Mesodermal cell (in vitro differentiated cells): ENCODE measurements around the gene CYB5R4.

Source experiments
- H3K27ac ChIP-seq: 2 replicates; pipeline ENCODE4 v1.7.0; 2013; ENCODE audit warnings: mild to moderate bottlenecking, low read depth, low read length, moderate library complexity; ENCODE audit not compliant: severe bottlenecking
- H3K36me3 ChIP-seq: 2 replicates; pipeline ENCODE4 v1.7.1; 2013; ENCODE audit warnings: mild to moderate bottlenecking, low read length, moderate library complexity; ENCODE audit not compliant: control insufficient read depth, insufficient read depth
- H3K4me1 ChIP-seq: one replicate; pipeline ENCODE4 v1.7.1; 2013; ENCODE audit warnings: mild to moderate bottlenecking, low read length; ENCODE audit not compliant: insufficient read depth, control insufficient read depth, poor library complexity, severe bottlenecking
- H3K4me3 ChIP-seq: 2 replicates; pipeline ENCODE4 v1.7.0; 2013; ENCODE audit warnings: low read length, control low read depth, mild to moderate bottlenecking; ENCODE audit not compliant: insufficient read depth, poor library complexity, severe bottlenecking; ENCODE audit errors: extremely low read depth
- H3K9me3 ChIP-seq: 2 replicates; pipeline ENCODE4 v1.7.1; 2013; ENCODE audit warnings: mild to moderate bottlenecking, low read length, moderate library complexity; ENCODE audit not compliant: control insufficient read depth
- WGBS, 2 experiments: methylation state at CpG; one replicate each; pipeline ENCODE4 v1.1.5; 2013; ENCODE audit warnings: missing lambda C conversion rate in 2 of 2; ENCODE audit not compliant: insufficient coverage in 2 of 2; 5-methylcytosine and 5-hydroxymethylcytosine counted together

The CYB5R4 gene

GRCh38 chr6:83952830-83953229 lies 93.3 kb downstream of the CYB5R4 start:
- H3K4me3 ChIP-seq = no peak overlapping the region
- H3K36me3 ChIP-seq = no peaks in the 10 kb centered on the region
- H3K27ac ChIP-seq = no peak overlapping the region
- H3K9me3 ChIP-seq = no peaks in the 10 kb centered on the region
- WGBS, 2 experiments = no CpG with 5 or more reads among the region's 3 CpGs
- peaks cover under 1% of the 10 kb centered on the region for H3K4me1 ChIP-seq

GRCh38 chr6:83954371-83954770 lies 94.9 kb downstream of the CYB5R4 start:
- H3K9me3 ChIP-seq = no peaks in the 10 kb centered on the region
- WGBS, 2 experiments = no CpG with 5 or more reads among the region's 2 CpGs
- H3K27ac ChIP-seq = no peak overlapping the region
- no peak overlapping the region for H3K4me3 ChIP-seq
- peaks cover 7% of the 10 kb centered on the region for H3K4me1 ChIP-seq
- no peaks in the 10 kb centered on the region for H3K36me3 ChIP-seq

DNA sequence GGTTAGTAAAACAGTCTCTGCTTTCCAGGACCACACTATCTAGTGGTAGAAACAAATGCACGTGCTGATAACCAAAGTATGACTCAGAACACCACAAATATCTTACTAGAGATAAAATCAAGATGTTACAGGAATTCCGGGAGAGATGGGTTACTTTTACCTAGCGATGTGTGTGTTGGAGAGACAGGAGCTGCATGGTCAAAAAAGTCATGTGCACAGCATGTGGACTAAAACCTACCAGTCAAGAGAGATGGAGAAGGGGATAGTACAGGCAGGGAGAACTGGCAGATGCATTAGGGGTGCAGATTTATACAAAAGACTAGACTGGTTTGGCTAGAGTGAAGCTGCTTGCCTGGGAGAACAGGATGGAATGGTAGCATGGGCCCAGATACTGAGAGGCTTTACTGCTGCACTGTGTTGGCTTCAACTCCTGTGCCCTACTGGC lies 98.8 kb downstream of the CYB5R4 start:
- WGBS, 2 experiments = 82 to 90% methylated on average over 2 of the region's 3 CpGs
- H3K4me1 ChIP-seq = peaks cover 7% of the 10 kb centered on the region
- H3K36me3 ChIP-seq = no peaks in the 10 kb centered on the region

GRCh38 chr6:83960664-83961063 lies 101.2 kb downstream of the CYB5R4 start:
- H3K9me3 ChIP-seq = peaks cover 5% of the 10 kb centered on the region
- 100% methylated on average over 1 of the region's 1 CpG; no CpG with 5 or more reads in 1 of the 2 experiments for WGBS, 2 experiments

More for the DNA sequence above, 98.8 kb downstream of the CYB5R4 start:
- no peak overlapping the region for H3K4me3 ChIP-seq
- H3K27ac ChIP-seq = no peak overlapping the region
- peaks cover 5% of the 10 kb centered on the region for H3K9me3 ChIP-seq

DNA sequence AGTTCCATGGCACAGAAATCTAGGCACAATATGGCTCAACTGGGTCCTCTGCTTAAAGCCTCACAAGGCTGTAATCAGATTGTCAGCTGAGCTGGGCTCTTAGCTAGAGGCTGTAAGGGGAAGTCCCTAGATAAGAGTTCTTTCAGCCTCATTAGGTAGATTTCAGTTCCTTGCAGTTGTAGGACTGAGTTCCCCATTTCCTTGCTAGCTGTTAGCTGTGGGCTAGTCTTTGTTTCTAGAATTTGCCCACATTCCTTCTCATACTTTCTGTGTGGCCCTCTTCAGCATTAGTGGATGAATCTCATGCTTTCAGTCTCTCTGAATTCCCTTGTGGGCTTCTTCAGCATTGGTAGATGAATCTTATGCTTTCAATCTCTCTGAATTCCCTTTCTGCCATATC lies 103.1 kb downstream of the CYB5R4 start:
- peaks cover 7% of the 10 kb centered on the region for H3K4me1 ChIP-seq
- H3K27ac ChIP-seq = no peak overlapping the region
- peaks cover 5% of the 10 kb centered on the region for H3K9me3 ChIP-seq
- no peak overlapping the region for H3K4me3 ChIP-seq
- H3K36me3 ChIP-seq = peaks cover 10% of the 10 kb centered on the region

More at GRCh38 chr6:83960664-83961063, 101.2 kb downstream of the CYB5R4 start:
- H3K36me3 ChIP-seq = peaks cover 10% of the 10 kb centered on the region
- H3K27ac ChIP-seq = no peak overlapping the region
- peaks cover 7% of the 10 kb centered on the region for H3K4me1 ChIP-seq
- no peak overlapping the region for H3K4me3 ChIP-seq

- Histone ChIP-seq H3K36me3 (peaks cover 10% of the 10 kb centered on the region), H3K27ac (no peak overlapping the region), H3K4me1 (no peaks in the 10 kb centered on the region), H3K9me3 (peaks cover 8% of the 10 kb centered on the region), H3K4me3 (no peak overlapping the region)
- no CpG with 5 or more reads among the region's 4 CpGs for WGBS, 2 experiments
These were observed 107.0 kb downstream of the CYB5R4 start for GRCh38 chr6:83966539-83966938.

GRCh38 chr6:83970582-83970981 lies 111.1 kb downstream of the CYB5R4 start:
- Histone ChIP-seq H3K4me1 (no peaks in the 10 kb centered on the region), H3K4me3 (no peak overlapping the region), H3K27ac (no peak overlapping the region), H3K36me3 (no peaks in the 10 kb centered on the region), H3K9me3 (peaks cover 12% of the 10 kb centered on the region)

GRCh38 chr6:83974409-83975050 lies 115.0 kb downstream of the CYB5R4 start:
- peaks cover 12% of the 10 kb centered on the region for H3K9me3 ChIP-seq
- 67% methylated on average over 1 of the region's 3 CpGs; no CpG with 5 or more reads in 1 of the 2 experiments for WGBS, 2 experiments

GRCh38 chr6:83976037-83976755 lies 116.7 kb downstream of the CYB5R4 start:
- no peak overlapping the region for H3K4me3 ChIP-seq
- H3K36me3 ChIP-seq = no peaks in the 10 kb centered on the region
- 35 to 90% methylated on average over 2 of the region's 5 CpGs for WGBS, 2 experiments
- H3K27ac ChIP-seq = no peak overlapping the region
- no peaks in the 10 kb centered on the region for H3K4me1 ChIP-seq
- H3K9me3 ChIP-seq = peaks cover 8% of the 10 kb centered on the region

More at GRCh38 chr6:83974409-83975050, 115.0 kb downstream of the CYB5R4 start:
- Histone ChIP-seq H3K4me1 (no peaks in the 10 kb centered on the region), H3K27ac (no peak overlapping the region), H3K4me3 (no peak overlapping the region), H3K36me3 (no peaks in the 10 kb centered on the region)

DNA sequence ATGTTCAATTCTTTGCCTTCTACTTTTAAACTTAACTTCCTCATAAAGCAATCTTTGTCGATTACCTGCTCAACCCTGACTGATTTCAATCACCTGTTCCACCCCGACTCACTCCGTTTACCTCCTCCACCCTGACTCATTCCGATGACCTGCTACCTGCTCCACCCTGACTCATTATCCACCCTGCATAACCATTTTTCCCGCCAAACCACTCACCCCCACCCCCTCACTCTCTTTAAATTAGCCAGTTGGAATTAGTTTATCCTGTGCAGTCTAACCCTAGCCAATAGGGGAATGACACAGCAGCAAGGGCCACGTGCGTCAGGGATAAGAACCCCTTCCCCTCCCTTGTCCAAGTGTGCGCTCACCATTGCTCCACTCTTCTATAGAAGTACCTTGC lies 117.4 kb downstream of the CYB5R4 start:
- peaks cover 8% of the 10 kb centered on the region for H3K9me3 ChIP-seq
- WGBS, 2 experiments = 79 to 95% methylated on average over 4 to 7 of the region's 8 CpGs
- no peak overlapping the region for H3K4me3 ChIP-seq
- H3K36me3 ChIP-seq = no peaks in the 10 kb centered on the region
- no peak overlapping the region for H3K27ac ChIP-seq
- no peaks in the 10 kb centered on the region for H3K4me1 ChIP-seq

DNA sequence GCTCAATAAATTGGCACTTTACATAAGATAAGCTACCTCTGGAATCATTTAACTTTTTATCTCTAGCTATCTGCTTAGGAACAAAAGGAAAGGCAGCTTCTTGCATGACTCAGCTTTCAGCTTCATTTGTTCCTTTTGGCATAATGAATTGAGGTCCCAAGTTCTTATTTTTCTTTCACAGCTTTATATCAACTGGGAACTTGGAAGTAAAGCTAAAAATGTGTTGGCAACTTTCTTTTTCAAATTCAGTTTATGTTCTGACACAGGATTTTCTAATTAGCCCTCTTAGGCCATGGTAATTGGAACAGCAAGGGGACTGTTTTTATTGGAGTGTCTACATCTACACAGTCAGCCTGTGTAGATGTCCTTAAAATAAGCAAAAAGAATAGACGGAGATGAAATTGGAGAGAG lies 118.8 kb downstream of the CYB5R4 start:
- H3K36me3 ChIP-seq = no peaks in the 10 kb centered on the region
- WGBS, 2 experiments = no CpG with 5 or more reads among the region's 1 CpG
- no peak overlapping the region for H3K4me3 ChIP-seq
- H3K27ac ChIP-seq = no peak overlapping the region
- peaks cover under 1% of the 10 kb centered on the region for H3K9me3 ChIP-seq
- H3K4me1 ChIP-seq = no peaks in the 10 kb centered on the region
